ENCODE measurements around the gene RALGAPA1.
"Not testable (repeated sequence)": the region's sequence is repeated elsewhere in the genome, so short reads cannot be mapped to it uniquely, and the experiment has no call there.

RALGAPA1 gene

GRCh38 chr14:35632676-35633075, 176.4 kb downstream of the RALGAPA1 start:
- in situ Hi-C loops (cut with MboI; ENCODE audit: low sequenced_read_pairs) = no loop called here

DNA sequence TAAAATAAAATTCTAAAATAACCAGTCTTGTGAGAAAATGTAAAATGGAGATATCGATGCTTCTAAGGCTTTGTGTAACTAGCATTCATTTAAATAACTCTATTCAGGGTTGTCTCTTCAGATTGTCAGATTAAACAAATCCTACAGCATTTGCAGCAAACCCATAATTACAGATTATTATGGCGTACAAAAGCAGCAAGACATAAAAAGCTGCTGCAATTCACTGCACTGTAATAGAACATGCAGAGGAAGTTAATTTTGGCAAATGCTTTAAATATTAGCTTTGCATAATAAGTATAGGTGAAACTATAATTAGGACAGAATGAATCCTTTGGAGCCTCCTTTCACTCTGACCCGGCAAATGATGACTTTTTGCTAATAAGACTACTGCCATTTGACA, 176.8 kb downstream of the RALGAPA1 start:
- in situ Hi-C loops (cut with MboI; ENCODE audit: low sequenced_read_pairs) = no loop called here

DNA sequence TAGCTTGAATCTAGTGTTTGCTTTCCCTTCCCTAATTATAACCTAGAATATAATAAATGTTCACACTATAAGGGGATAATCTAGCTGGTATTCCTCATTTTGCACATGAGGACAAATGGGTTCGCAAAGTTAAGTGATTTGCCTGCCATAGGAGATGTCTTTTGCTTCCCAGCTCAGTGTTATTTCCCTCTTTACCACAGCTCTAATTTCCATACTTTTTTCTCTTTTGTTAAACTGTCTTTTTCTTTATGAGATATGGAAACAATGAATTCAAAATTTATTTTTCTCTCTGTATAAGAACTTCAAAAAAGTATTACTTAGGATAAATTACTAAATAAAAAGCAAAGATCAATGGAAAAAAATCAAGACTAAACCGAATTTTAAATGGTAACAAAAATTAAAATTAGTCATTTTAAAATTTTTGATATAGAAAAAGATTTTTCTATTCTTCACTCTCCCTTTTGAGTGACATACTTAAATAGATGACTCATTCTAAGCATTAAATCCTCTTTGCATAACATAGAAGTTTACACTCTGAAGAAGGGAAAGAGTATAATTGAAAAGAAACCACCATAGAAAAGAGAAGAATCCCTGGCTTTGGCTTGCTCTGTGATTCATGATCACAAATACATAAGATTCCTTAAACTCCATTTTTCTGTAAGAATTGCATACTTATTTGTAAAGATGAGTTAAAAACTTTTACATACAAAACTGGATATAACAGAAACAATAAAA, 177.9 kb downstream of the RALGAPA1 start:
- in situ Hi-C loops (cut with MboI; ENCODE audit: low sequenced_read_pairs) = no loop called here

GRCh38 chr14:35628989-35629388, 180.1 kb downstream of the RALGAPA1 start:
- in situ Hi-C loops (cut with MboI; ENCODE audit: low sequenced_read_pairs) = no loop called here

DNA sequence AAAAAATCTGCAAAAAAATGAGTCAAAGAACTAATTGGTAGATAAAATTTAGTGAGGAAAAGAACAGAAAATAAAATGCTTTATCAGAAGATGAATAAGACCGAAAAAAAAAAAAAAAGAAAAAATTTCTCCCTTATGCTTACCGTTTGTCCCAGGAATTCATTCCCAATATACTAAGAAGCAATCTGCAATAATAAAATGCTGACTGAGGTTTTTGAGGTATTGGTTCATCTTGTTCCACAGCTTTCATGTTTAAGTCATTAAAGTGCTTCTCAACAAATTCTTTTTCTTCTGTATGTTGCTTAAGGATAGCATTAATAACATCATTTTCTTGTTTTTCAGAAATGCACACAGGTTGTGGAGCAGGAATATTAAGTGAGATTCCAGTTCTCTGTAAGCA, 182.1 kb downstream of the RALGAPA1 start:
- in situ Hi-C loops (cut with MboI; ENCODE audit: low sequenced_read_pairs) = not testable (repeated sequence)

DNA sequence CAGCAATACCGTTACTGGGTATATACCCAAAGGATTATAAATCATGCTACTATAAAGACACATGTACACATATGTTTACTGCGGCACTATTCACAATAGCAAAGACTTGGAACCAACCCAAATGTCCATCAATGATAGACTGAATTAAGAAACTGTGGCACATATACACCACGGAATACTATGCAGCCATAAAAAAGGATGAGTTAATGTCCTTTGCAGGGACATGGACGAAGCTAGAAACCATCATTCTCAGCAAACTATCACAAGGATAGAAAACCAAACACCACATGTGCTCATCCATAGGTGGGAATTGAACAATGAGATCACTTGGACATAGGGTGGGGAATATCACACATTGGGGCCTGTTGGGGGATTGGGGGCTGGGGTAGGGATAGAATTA, 187.1 kb downstream of the RALGAPA1 start:
- in situ Hi-C loops (cut with MboI; ENCODE audit: low sequenced_read_pairs) = not testable (repeated sequence)

- in situ Hi-C loops (cut with MboI; ENCODE audit: low sequenced_read_pairs) = not testable (repeated sequence)
Observed at GRCh38 chr14:35619998-35620397, 189.1 kb downstream of the RALGAPA1 start.

DNA sequence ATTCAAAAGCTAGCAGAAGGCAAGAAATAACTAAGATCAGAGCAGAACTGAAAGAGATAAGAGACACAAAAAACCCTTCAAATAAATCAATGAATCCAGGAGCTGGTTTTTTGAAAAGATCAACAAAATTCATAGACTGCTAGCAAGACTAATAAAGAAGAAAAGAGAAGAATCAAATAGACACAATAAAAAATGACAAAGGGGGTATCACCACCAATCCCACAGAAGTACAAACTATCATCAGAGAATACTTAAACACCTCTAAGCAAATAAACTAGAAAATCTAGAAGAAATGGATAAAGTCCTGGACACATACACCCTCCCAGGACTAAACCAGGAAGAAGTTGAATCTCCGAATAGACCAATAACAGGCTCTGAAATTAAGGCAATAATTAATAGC, 189.6 kb downstream of the RALGAPA1 start:
- in situ Hi-C loops (cut with MboI; ENCODE audit: low sequenced_read_pairs) = not testable (repeated sequence)

DNA sequence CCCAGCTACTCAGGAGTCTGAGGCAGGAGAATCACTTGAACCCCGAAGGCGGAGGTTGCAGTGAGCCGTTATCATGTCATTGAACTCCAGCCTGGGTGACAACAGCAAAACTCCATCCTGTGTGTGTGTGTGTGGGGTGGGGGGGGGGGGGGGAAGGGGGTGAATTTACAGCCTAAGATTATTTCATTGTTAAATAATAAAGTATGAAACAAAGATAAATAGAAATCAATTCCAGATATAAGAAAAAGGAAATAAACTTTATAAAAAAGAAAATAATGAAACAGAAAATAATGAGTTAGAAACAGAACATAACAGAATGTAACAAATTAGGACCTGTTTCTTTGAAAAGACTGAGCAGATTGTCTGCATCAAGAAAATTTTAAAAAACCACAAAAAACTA, 191.6 kb downstream of the RALGAPA1 start:
- in situ Hi-C loops (cut with MboI; ENCODE audit: low sequenced_read_pairs) = no loop called here

- in situ Hi-C loops (cut with MboI; ENCODE audit: low sequenced_read_pairs) = no loop called here
Observed at GRCh38 chr14:35607380-35607779, 201.7 kb downstream of the RALGAPA1 start.

DNA sequence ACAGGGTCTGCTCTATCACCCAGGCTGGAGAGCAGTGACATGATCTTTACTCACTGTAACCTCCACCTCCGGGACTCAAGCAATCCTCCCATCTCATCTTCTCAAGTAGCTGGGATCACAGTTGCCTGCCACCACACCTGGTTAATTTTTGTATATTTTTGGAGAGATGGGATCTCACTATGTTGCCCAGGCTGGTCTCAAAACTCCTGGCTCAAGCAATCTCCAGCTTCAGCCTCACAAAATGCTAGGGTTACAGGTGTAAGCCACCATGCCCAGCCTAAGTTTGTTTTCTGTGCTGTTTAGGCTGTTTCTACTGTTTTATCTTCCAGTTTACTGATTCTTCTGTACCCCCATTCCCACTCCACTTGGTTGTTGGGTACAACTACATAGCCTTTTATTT, 208.8 kb downstream of the RALGAPA1 start:
- in situ Hi-C loops (cut with MboI; ENCODE audit: low sequenced_read_pairs) = no loop called here

- in situ Hi-C loops (cut with MboI; ENCODE audit: low sequenced_read_pairs) = no loop called here
Observed at GRCh38 chr14:35594616-35595015, 214.5 kb downstream of the RALGAPA1 start.

GRCh38 chr14:35587373-35587772, 221.7 kb downstream of the RALGAPA1 start:
- in situ Hi-C loops (cut with MboI; ENCODE audit: low sequenced_read_pairs) = not testable (repeated sequence)

- in situ Hi-C loops (cut with MboI; ENCODE audit: low sequenced_read_pairs) = no loop called here
Observed at GRCh38 chr14:35578639-35579038, 230.5 kb downstream of the RALGAPA1 start.

DNA sequence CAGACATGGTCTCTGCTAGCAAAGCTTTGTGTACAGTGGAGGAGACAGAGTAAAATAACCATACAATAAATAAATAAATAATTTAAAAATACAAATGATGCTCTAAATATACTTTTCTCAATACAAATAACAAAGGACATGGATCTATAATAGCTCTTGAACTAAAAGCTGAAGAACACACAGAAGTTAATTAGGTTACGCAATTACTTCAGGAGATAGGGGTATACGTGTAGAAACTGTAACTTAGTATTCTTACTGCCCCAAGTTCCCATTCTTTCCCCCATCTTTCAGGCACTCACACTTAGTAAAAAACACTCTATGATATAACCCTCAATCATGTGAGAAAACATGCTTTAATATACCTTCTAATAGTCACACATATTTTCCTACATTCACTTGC, 231.0 kb downstream of the RALGAPA1 start:
- in situ Hi-C loops (cut with MboI; ENCODE audit: low sequenced_read_pairs) = no loop called here

- in situ Hi-C loops (cut with MboI; ENCODE audit: low sequenced_read_pairs) = no loop called here
Observed at GRCh38 chr14:35576856-35577255, 232.2 kb downstream of the RALGAPA1 start.

GRCh38 chr14:35576260-35576659, 232.8 kb downstream of the RALGAPA1 start:
- in situ Hi-C loops (cut with MboI; ENCODE audit: low sequenced_read_pairs) = no loop called here

- in situ Hi-C loops (cut with MboI; ENCODE audit: low sequenced_read_pairs) = no loop called here
Observed at GRCh38 chr14:35573911-35574310, 235.2 kb downstream of the RALGAPA1 start.

DNA sequence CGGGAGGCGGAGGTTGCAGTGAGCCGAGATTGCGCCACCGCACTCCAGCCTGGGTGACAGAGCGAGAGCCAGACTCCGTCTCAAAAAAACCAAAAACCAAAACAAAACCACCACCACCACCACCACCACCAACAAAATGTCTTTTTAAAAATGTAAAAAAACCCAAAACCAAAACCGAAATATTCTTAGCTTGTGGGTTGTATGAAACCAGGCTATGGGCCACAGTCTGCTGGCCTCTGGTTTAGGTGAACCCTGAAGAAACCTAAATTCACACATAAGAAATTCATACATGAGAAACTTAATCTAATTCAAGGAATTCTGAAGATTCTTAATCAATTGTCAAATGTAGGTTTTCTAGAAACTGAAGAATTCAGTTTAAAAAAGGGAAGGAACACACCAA, 237.5 kb downstream of the RALGAPA1 start:
- in situ Hi-C loops (cut with MboI; ENCODE audit: low sequenced_read_pairs) = no loop called here

DNA sequence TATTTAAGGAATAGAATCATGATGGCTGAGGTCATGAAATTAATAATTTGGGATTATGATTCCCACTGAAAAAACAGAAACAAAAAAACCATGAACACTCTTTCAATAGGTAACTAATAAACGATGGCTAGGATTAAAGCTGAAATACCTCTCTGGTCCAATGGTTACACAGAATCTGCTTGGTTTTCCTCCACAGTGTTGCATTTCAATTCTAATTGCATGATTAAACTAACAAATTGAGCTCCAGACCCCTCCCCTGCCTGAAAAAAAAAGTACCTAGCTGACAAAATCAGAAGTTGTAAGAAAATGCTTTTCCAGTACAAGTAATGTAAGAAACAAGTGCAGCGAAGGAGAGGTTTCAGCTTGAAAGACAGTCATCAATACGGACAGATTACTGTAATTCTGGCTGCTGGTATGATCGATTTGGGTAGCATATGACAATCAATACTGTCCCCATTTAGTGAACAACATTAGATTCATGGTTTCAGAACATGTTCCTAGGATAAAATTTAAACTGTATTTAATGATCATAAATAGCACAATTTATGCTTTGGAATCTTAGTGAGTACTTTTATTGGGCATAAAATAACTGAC, 243.1 kb downstream of the RALGAPA1 start:
- in situ Hi-C loops (cut with MboI; ENCODE audit: low sequenced_read_pairs) = no loop called here

- in situ Hi-C loops (cut with MboI; ENCODE audit: low sequenced_read_pairs) = no loop called here
Observed at GRCh38 chr14:35558680-35559079, 250.4 kb downstream of the RALGAPA1 start.

DNA sequence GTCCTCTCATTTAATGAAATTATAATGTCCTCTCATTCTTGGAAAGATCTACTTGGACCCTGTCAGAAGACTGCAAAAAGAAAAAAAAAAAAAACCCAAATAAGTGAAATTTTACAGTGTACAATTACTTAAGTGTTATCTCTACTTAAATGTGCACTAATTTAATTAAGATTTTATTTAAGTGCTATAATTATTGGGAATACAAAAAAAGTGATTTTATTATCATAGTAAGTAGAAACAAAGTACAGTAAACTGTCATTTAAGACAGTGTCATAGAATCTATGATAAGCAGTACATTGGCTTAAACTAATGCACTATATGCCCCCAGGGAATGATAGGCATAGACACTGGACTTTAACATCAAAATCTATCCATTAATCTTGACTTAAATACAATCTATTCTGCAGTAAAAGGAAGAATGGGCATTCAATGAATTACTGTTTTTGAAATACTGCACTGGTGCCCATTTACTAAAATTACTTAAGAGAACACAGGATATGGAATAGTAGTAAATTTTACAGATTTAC, 251.8 kb downstream of the RALGAPA1 start:
- in situ Hi-C loops (cut with MboI; ENCODE audit: low sequenced_read_pairs) = no loop called here
